Right lobe of liver (tissue), 4 donors: ENCODE measurements around the gene CAMK2D.

ENCODE experiments used
- POLR2A ChIP-seq: fragments of 450-650 bp; IDR thresholded peaks from one replicate; pipeline ENCODE4 v1.6.1; 2017; ENCODE audit warnings: antibody characterized with exemption, mild to moderate bottlenecking
- TF ChIP-seq, protein P1 (sequence below), 4 donors: fragments of 200-600 bp in 3 of 4; fragments of 450-650 bp in 1 of 4; IDR thresholded peaks; one replicate each; pipeline versions ENCODE4 v1.5.1 to v1.8.0; 2016 to 2022; ENCODE audit warnings: antibody characterized with exemption in 4 of 4, mild to moderate bottlenecking in 2 of 4
- donor health status: DM: no; HTN: no; CAD: no.
- donor health status: DM: no; HTN: no; CAD: no.
- donor health status: DM: no; HTN: yes; CAD: no.

- no peak for TF ChIP-seq POLR2A
- TF ChIP-seq, protein P1, sequence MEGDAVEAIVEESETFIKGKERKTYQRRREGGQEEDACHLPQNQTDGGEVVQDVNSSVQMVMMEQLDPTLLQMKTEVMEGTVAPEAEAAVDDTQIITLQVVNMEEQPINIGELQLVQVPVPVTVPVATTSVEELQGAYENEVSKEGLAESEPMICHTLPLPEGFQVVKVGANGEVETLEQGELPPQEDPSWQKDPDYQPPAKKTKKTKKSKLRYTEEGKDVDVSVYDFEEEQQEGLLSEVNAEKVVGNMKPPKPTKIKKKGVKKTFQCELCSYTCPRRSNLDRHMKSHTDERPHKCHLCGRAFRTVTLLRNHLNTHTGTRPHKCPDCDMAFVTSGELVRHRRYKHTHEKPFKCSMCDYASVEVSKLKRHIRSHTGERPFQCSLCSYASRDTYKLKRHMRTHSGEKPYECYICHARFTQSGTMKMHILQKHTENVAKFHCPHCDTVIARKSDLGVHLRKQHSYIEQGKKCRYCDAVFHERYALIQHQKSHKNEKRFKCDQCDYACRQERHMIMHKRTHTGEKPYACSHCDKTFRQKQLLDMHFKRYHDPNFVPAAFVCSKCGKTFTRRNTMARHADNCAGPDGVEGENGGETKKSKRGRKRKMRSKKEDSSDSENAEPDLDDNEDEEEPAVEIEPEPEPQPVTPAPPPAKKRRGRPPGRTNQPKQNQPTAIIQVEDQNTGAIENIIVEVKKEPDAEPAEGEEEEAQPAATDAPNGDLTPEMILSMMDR (IDR thresholded peaks at IDR 0.05) = no peak
Observed at GRCh38 chr4:113596396-113596795, 165.1 kb downstream of the CAMK2D start.
